Measurements from ENCODE around the gene IPO11.

DNA sequence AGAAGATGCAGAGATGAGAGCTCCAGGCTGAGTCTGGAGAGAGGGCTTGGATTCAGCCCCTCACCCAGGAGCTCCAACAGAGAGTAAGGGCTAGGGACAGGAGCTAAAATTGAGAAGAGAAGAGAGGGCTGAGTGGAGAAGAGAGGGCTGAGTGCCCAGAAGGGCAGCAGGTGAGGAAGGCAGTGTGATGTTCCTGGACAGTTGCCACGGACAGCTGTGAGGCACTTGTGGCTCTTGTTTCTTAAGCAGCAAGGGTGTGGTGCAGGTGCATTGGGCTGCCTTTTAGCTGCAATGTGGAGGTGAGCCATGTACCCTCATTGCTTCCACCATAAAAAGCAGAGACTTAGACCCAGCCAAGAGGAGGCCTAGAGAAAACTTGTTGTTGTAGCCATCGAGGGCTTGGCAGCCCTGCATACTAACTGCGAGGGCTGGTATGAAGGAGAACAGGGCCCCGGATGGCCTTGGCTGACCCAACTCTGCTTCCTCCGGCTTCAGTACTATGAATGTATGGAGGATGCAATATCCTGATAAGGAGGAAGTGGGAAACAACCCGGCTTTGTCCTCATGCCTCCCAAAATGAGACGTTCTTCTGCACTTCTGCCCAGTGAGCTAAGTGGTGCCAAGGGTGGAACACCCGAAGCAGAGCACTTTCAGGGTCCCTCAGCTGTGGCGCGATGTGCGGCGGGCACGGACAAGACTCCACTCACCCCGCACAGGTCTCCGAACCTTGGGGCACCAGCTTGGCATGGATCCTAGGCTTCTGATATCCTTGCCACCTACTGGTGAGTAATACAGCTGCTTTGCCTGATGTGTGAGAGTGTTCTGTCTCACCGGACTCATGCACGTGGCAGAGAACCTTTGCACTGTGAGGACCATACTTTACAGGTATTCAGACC, 231.2 kb downstream of the IPO11 start:
- no peak for TF ChIP-seq POLR2A (IDR thresholded peaks at IDR 0.05)
- TF ChIP-seq, protein P1, sequence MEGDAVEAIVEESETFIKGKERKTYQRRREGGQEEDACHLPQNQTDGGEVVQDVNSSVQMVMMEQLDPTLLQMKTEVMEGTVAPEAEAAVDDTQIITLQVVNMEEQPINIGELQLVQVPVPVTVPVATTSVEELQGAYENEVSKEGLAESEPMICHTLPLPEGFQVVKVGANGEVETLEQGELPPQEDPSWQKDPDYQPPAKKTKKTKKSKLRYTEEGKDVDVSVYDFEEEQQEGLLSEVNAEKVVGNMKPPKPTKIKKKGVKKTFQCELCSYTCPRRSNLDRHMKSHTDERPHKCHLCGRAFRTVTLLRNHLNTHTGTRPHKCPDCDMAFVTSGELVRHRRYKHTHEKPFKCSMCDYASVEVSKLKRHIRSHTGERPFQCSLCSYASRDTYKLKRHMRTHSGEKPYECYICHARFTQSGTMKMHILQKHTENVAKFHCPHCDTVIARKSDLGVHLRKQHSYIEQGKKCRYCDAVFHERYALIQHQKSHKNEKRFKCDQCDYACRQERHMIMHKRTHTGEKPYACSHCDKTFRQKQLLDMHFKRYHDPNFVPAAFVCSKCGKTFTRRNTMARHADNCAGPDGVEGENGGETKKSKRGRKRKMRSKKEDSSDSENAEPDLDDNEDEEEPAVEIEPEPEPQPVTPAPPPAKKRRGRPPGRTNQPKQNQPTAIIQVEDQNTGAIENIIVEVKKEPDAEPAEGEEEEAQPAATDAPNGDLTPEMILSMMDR (IDR thresholded peaks at IDR 0.05), result no peak
- no peak for TF ChIP-seq POLR2AphosphoS5 (IDR thresholded peaks at IDR 0.05)

Data from suprapubic skin (tissue), 4 donors.